Endodermal cell (in vitro differentiated cells): Measurements from ENCODE around the gene EYS. TPM values are rescaled to one million over a fixed set of nuclear protein-coding genes. Genes with fewer than 3 reads are reported as not detected.

Experiments
- DNase-seq: peaks from one replicate; pipeline ENCODE4 v3.0.0-alpha.2; 2017
- H3K27ac ChIP-seq: 2 replicates; pipeline ENCODE4 v1.5.1; 2013; ENCODE audit warnings: mild to moderate bottlenecking, low read depth, low read length, moderate library complexity
- H3K27me3 ChIP-seq: 2 replicates; pipeline ENCODE4 v1.6.1; 2013; ENCODE audit warnings: mild to moderate bottlenecking, low read length, moderate library complexity; ENCODE audit not compliant: insufficient read depth, control insufficient read depth, poor library complexity, severe bottlenecking
- H3K36me3 ChIP-seq: 2 replicates; pipeline ENCODE4 v1.7.0; 2013; ENCODE audit warnings: mild to moderate bottlenecking, low read length, moderate library complexity; ENCODE audit not compliant: control insufficient read depth, insufficient read depth
- H3K4me1 ChIP-seq: one replicate; pipeline ENCODE4 v1.7.0; 2013; ENCODE audit warnings: low read length; ENCODE audit not compliant: control insufficient read depth, insufficient read depth
- H3K4me3 ChIP-seq: 2 replicates; pipeline ENCODE4 v1.5.1; 2013; ENCODE audit warnings: mild to moderate bottlenecking, low read length, moderate library complexity
- H3K9ac ChIP-seq: 2 replicates; pipeline ENCODE4 v1.6.1; 2013; ENCODE audit warnings: mild to moderate bottlenecking, low read length, moderate library complexity; ENCODE audit not compliant: poor library complexity, severe bottlenecking; ENCODE audit errors: extremely low read depth
- H3K9me3 ChIP-seq: 2 replicates; pipeline ENCODE4 v1.6.1; 2013; ENCODE audit warnings: mild to moderate bottlenecking, low read length, moderate library complexity; ENCODE audit not compliant: control insufficient read depth
- H3K27ac Mint-ChIP-seq: 2 replicates; pipeline ENCODE4 v1.8.0; 2020; ENCODE audit warnings: mixed read lengths
- H3K27me3 Mint-ChIP-seq: 2 replicates; pipeline ENCODE4 v1.8.0; 2021; ENCODE audit warnings: mild to moderate bottlenecking, mixed read lengths; ENCODE audit not compliant: insufficient read depth
- H3K36me3 Mint-ChIP-seq: 2 replicates; pipeline ENCODE4 v1.8.0; 2020; ENCODE audit warnings: low read depth, mixed read lengths
- H3K4me1 Mint-ChIP-seq: 2 replicates; pipeline ENCODE4 v1.8.0; 2020; ENCODE audit warnings: mixed read lengths
- H3K4me3 Mint-ChIP-seq: 2 replicates; pipeline ENCODE4 v1.8.0; 2020; ENCODE audit warnings: mild to moderate bottlenecking, moderate library complexity, mixed read lengths
- H3K9me3 Mint-ChIP-seq: 2 replicates; pipeline ENCODE4 v1.8.0; 2020; ENCODE audit warnings: mild to moderate bottlenecking, mixed read lengths
- CTCF ChIP-seq: fragments of 200-600 bp; sonication (generic); conservative IDR thresholded peaks from 2 replicates; pipeline ENCODE4 v1.5.0; 2021; ENCODE audit warnings: antibody characterized with exemption, mild to moderate bottlenecking
- WGBS, 2 experiments: methylation state at CpG; one replicate each; pipeline versions ENCODE4 v1.1.5 to v1.1.7; 2013; ENCODE audit warnings: missing lambda C conversion rate in 2 of 2, mixed read lengths in 1 of 2; ENCODE audit not compliant: insufficient coverage in 1 of 2, insufficient read length in 1 of 2; 5-methylcytosine and 5-hydroxymethylcytosine counted together
- total RNA-seq, 2 donors: library from RNA; stranded (reverse); fragmentation: NEBNext Ultra II Directional in 1 of 2; extraction: Animal tissue kit (Norgen Biotek cat#: 25700) in 1 of 2; gene quantifications; 2 replicates in 1 of 2; 3 replicates in 1 of 2; pipeline ENCODE4 v1.2.1, GENCODE V29; 2021

EYS gene
- total RNA-seq, 2 donors from 2014 or later = 0.31 to 0.70 TPM

- Mint-ChIP-seq H3K9me3 (peaks cover 22% of the 10 kb centered on the region), H3K4me3 (no peak overlapping the region), H3K27me3 (no peaks in the 10 kb centered on the region), H3K36me3 (no peaks in the 10 kb centered on the region), H3K4me1 (no peaks in the 10 kb centered on the region), H3K27ac (no peak overlapping the region)
- Histone ChIP-seq H3K27ac (no peak overlapping the region), H3K27me3 (no peaks in the 10 kb centered on the region), H3K36me3 (no peaks in the 10 kb centered on the region), H3K9me3 (peaks cover 15% of the 10 kb centered on the region), H3K4me3 (no peak overlapping the region), H3K9ac (no peak overlapping the region), H3K4me1 (no peaks in the 10 kb centered on the region)
- WGBS, 2 experiments = 60% methylated on average over 1 of the region's 1 CpG; no CpG with 5 or more reads in 1 of the 2 experiments
- DNase-seq = no peak
- TF ChIP-seq CTCF = no peak
Observed at GRCh38 chr6:64850121-64850520, 856.9 kb downstream of the EYS start.

- no peaks in the 10 kb centered on the region for H3K36me3 Mint-ChIP-seq
- no peaks in the 10 kb centered on the region for H3K27me3 ChIP-seq
- peaks cover 20% of the 10 kb centered on the region for H3K9me3 Mint-ChIP-seq
- no peak overlapping the region for H3K4me3 Mint-ChIP-seq
- no peak for DNase-seq
- H3K27ac Mint-ChIP-seq = no peak overlapping the region
- H3K4me1 ChIP-seq = no peaks in the 10 kb centered on the region
- H3K4me1 Mint-ChIP-seq = no peaks in the 10 kb centered on the region
- no peaks in the 10 kb centered on the region for H3K36me3 ChIP-seq
- no peak overlapping the region for H3K27ac ChIP-seq
- 88 to 89% methylated on average over 2 of the region's 4 CpGs for WGBS, 2 experiments
- H3K9me3 ChIP-seq = peaks cover 15% of the 10 kb centered on the region
- TF ChIP-seq CTCF = no peak
- no peak overlapping the region for H3K4me3 ChIP-seq
- H3K9ac ChIP-seq = no peak overlapping the region
- no peaks in the 10 kb centered on the region for H3K27me3 Mint-ChIP-seq
Observed at GRCh38 chr6:64848467-64848866, 858.6 kb downstream of the EYS start.

GRCh38 chr6:64847396-64847795, 859.6 kb downstream of the EYS start:
- Histone ChIP-seq H3K4me1 (no peaks in the 10 kb centered on the region), H3K4me3 (no peak overlapping the region)
- no peak for TF ChIP-seq CTCF

More at GRCh38 chr6:64847396-64847795, 859.6 kb downstream of the EYS start:
- Mint-ChIP-seq H3K27me3 (no peaks in the 10 kb centered on the region), H3K36me3 (no peaks in the 10 kb centered on the region), H3K27ac (no peak overlapping the region), H3K9me3 (peaks cover 16% of the 10 kb centered on the region), H3K4me1 (no peaks in the 10 kb centered on the region), H3K4me3 (no peak overlapping the region)
- Histone ChIP-seq H3K9me3 (peaks cover 11% of the 10 kb centered on the region), H3K27ac (no peak overlapping the region), H3K36me3 (no peaks in the 10 kb centered on the region), H3K27me3 (no peaks in the 10 kb centered on the region), H3K9ac (no peak overlapping the region)
- DNase-seq = no peak
- 89 to 92% methylated on average over 1 of the region's 1 CpG for WGBS, 2 experiments
